OCI-LY3 (cell line): ENCODE data around the gene PPM1M.

Experiments used
- H2AFZ ChIP-seq: fragments of 200-600, 300-600 bp; shearing (Covaris generic); 2 replicates; pipeline ENCODE4 v1.6.0; 2014; ENCODE audit warnings: antibody characterized with exemption, low read depth, low read length
- H3K27ac ChIP-seq: fragments of 200-600, 300-600 bp; sonication (generic); 2 replicates; pipeline ENCODE4 v1.5.1; 2014; ENCODE audit warnings: mild to moderate bottlenecking, low read length, moderate library complexity, mixed read lengths
- H3K27me3 ChIP-seq: fragments of 200-600, 300-600 bp; sonication (generic); 2 replicates; pipeline ENCODE4 v1.6.1; 2014; ENCODE audit warnings: low read depth, low read length, mixed read lengths
- H3K36me3 ChIP-seq: fragments of 200-600, 300-600 bp; sonication (generic); replicated peaks from 2 replicates; pipeline ENCODE3; 2014; ENCODE audit warnings: low read depth, low read length, mixed read lengths
- H3K4me1 ChIP-seq: fragments of 300-600, 200-600 bp; sonication (generic); 2 replicates; pipeline ENCODE4 v1.6.1; 2014; ENCODE audit warnings: low read length, mixed read lengths
- H3K4me2 ChIP-seq: fragments of 200-600, 300-600 bp; sonication (generic); 2 replicates; pipeline ENCODE4 v1.6.1; 2014; ENCODE audit warnings: low read length, mixed read lengths
- H3K4me3 ChIP-seq: fragments of 300-600, 200-600 bp; sonication (generic); 2 replicates; pipeline ENCODE4 v1.5.1; 2014; ENCODE audit warnings: antibody characterized with exemption, mild to moderate bottlenecking, low read length, moderate library complexity
- H3K79me2 ChIP-seq: fragments of 300-600, 200-600 bp; shearing (Covaris generic); 2 replicates; pipeline ENCODE4 v1.6.1; 2014; ENCODE audit warnings: mild to moderate bottlenecking, low read length, mixed read lengths
- H3K9ac ChIP-seq: fragments of 300-600, 200-600 bp; shearing (Covaris generic); 2 replicates; pipeline ENCODE4 v1.6.0; 2014; ENCODE audit warnings: mild to moderate bottlenecking, low read length, moderate library complexity
- H3K9me3 ChIP-seq: fragments of 200-600, 300-600 bp; shearing (Covaris generic); 2 replicates; pipeline ENCODE4 v1.6.1; 2014; ENCODE audit warnings: low read length, mixed read lengths; ENCODE audit not compliant: insufficient read depth
- H4K20me1 ChIP-seq: fragments of 200-600, 300-600 bp; sonication (generic); 2 replicates; pipeline ENCODE4 v1.6.1; 2016; ENCODE audit warnings: low read length, mixed read lengths; ENCODE audit not compliant: insufficient read depth
- EZH2phosphoT487 ChIP-seq: fragments of 200-600 bp; shearing (Covaris generic); IDR thresholded peaks from 2 replicates; pipeline ENCODE4 v1.6.1; 2018; ENCODE audit warnings: antibody characterized with exemption, mixed run types, low read depth
- TF ChIP-seq, protein P1 (sequence below): fragments of 200-600, 300-600 bp; sonication (generic); IDR thresholded peaks from 2 replicates; pipeline ENCODE4 v1.5.1; 2014; ENCODE audit warnings: antibody characterized with exemption, low read length, low read depth

The PPM1M gene

DNA sequence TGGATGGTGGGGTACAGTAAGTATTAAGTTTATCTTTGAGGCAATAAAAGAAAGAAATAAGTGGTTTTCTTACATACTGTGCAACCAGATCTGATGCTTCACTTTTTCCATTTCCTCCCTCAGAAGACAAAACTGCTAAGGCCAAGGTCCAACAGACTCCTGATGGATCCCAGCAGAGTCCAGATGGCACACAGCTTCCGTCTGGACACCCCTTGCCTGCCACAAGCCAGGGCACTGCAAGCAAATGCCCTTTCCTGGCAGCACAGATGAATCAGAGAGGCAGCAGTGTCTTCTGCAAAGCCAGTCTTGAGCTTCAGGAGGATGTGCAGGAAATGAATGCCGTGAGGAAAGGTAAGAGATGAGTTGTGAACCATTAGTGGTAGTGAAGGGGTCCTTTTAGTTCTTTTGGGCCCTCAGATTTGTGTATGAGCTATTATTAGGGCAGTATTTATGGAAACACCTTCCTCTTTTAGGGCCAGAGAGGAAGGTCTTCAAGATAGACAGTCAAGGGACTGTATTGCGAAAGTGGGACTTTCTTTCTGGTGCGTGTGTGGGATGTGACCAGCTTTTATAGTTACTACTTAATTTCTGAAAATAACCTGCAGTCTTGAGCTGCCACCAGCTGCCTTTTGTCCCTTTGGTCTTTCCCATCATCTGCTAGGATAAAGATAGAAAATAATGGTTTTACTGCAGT, 43.0 kb upstream of the PPM1M start:
- Histone ChIP-seq H4K20me1 (no peaks in the 10 kb centered on the region), H3K9ac (no peak overlapping the region), H3K4me2 (no peak overlapping the region), H3K36me3 (peaks cover 68% of the 10 kb centered on the region), H3K4me3 (no peak overlapping the region), H3K27ac (no peak overlapping the region), H2AFZ (no peak overlapping the region), H3K9me3 (no peaks in the 10 kb centered on the region), H3K27me3 (no peaks in the 10 kb centered on the region), H3K4me1 (peaks cover 13% of the 10 kb centered on the region), H3K79me2 (peaks cover 16% of the 10 kb centered on the region)
- no peak for TF ChIP-seq EZH2phosphoT487
- TF ChIP-seq, protein P1, sequence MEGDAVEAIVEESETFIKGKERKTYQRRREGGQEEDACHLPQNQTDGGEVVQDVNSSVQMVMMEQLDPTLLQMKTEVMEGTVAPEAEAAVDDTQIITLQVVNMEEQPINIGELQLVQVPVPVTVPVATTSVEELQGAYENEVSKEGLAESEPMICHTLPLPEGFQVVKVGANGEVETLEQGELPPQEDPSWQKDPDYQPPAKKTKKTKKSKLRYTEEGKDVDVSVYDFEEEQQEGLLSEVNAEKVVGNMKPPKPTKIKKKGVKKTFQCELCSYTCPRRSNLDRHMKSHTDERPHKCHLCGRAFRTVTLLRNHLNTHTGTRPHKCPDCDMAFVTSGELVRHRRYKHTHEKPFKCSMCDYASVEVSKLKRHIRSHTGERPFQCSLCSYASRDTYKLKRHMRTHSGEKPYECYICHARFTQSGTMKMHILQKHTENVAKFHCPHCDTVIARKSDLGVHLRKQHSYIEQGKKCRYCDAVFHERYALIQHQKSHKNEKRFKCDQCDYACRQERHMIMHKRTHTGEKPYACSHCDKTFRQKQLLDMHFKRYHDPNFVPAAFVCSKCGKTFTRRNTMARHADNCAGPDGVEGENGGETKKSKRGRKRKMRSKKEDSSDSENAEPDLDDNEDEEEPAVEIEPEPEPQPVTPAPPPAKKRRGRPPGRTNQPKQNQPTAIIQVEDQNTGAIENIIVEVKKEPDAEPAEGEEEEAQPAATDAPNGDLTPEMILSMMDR = no peak

DNA sequence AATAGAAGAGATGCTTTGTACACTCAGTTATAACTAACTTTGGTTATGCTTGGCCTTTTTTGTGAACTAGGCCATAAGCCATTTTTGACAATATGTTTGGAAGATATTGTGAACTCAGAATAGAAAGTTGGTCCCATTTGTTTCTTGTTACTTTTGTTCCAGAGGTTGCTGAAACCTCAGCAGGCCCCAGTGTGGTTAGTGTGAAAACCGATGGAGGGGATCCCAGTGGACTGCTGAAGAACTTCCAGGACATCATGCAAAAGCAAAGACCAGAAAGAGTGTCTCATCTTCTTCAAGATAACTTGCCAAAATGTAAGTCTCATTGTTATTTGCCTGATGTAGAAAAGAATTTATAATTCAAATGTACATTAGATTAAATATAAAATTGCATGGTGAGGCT, 41.9 kb upstream of the PPM1M start:
- Histone ChIP-seq H3K9ac (no peak overlapping the region), H3K79me2 (peaks cover 8% of the 10 kb centered on the region), H4K20me1 (no peaks in the 10 kb centered on the region), H3K9me3 (no peaks in the 10 kb centered on the region), H3K27me3 (no peaks in the 10 kb centered on the region), H3K27ac (no peak overlapping the region), H3K4me2 (no peak overlapping the region), H3K4me1 (peaks cover 8% of the 10 kb centered on the region), H3K4me3 (no peak overlapping the region), H3K36me3 (peaks cover 80% of the 10 kb centered on the region), H2AFZ (no peak overlapping the region)
- TF ChIP-seq, protein P1 = no peak
- no peak for TF ChIP-seq EZH2phosphoT487

DNA sequence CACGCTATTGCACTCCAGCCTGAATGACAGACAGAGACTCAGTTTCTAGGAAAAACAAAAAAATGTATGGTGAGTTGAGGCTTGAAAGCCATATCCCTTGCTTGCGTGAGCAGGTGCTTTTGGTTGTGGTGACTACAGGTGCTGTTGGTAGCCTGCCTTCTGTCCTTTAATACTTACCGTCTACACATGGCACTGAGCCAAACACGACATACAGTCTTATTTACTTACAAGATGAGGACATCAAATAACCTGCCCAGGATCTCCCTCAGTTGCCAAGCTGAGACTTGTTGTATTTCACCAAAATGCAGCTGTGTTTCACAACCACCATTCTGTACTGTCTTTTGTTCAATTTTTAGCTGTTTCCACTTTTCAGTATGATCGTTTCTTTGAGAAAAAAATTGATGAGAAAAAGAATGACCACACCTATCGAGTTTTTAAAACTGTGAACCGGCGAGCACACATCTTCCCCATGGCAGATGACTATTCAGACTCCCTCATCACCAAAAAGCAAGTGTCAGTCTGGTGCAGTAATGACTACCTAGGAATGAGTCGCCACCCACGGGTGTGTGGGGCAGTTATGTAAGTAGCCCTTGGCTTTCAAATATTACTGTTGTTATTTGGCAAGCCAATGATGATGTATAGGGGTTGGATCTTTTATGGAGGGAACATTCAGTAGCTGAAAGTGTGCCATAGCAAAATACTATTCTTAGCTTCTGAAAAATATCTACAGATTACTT, 41.1 kb upstream of the PPM1M start:
- Histone ChIP-seq H3K9me3 (no peaks in the 10 kb centered on the region), H4K20me1 (no peaks in the 10 kb centered on the region), H3K27ac (no peak overlapping the region), H3K36me3 (peaks cover 82% of the 10 kb centered on the region), H3K4me2 (no peak overlapping the region), H3K9ac (no peak overlapping the region), H3K79me2 (peaks cover under 1% of the 10 kb centered on the region; the same call in 1 of the 2 replicates), H3K4me1 (no peaks in the 10 kb centered on the region), H3K4me3 (no peak overlapping the region), H2AFZ (no peak overlapping the region), H3K27me3 (no peaks in the 10 kb centered on the region)
- TF ChIP-seq, protein P1 = no peak
- TF ChIP-seq EZH2phosphoT487 = no peak

DNA sequence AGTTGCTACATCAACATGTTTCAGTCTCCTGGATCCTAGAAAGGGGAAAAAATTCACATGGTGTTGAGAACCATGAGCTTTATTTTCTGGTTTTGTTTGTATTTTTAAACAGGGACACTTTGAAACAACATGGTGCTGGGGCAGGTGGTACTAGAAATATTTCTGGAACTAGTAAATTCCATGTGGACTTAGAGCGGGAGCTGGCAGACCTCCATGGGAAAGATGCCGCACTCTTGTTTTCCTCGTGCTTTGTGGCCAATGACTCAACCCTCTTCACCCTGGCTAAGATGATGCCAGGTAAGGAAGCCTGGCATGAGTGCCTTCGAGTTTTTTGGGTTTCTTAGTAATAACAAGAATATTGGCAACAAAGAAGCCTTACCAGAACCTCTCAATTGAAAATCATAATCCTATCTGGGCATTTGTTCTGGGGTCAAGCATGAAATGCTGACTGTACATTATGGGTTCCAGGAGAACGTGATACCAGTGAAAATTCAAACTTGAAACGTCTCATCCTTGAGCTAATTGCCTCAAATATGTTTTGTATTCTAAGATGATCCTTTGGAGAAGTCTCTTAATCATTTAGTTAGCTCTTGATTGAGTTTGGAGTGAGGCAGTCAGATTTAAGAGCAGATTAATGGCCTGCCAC, 39.7 kb upstream of the PPM1M start:
- H3K27me3 ChIP-seq = no peaks in the 10 kb centered on the region
- peaks cover 87% of the 10 kb centered on the region for H3K36me3 ChIP-seq
- H3K9me3 ChIP-seq = no peaks in the 10 kb centered on the region
- H3K4me3 ChIP-seq = no peak overlapping the region
- H3K9ac ChIP-seq = no peak overlapping the region
- no peaks in the 10 kb centered on the region for H4K20me1 ChIP-seq
- TF ChIP-seq, protein P1 = no peak
- no peak for TF ChIP-seq EZH2phosphoT487
- no peak overlapping the region for H2AFZ ChIP-seq
- no peaks in the 10 kb centered on the region for H3K4me1 ChIP-seq
- H3K79me2 ChIP-seq = no peaks in the 10 kb centered on the region
- no peak overlapping the region for H3K4me2 ChIP-seq
- H3K27ac ChIP-seq = no peak overlapping the region
